Astrocyte (in vitro differentiated cells and primary cell): Measurements from ENCODE around the gene COL8A2.

Experiments used
- CTCF ChIP-seq: IDR thresholded peaks from 2 replicates; pipeline ENCODE4 v1.5.1; 2011; ENCODE audit warnings: low read depth, mild to moderate bottlenecking, inconsistent platforms, low read length, moderate library complexity; ENCODE audit not compliant: insufficient read depth
- EZH2 ChIP-seq: IDR thresholded peaks from 2 replicates; pipeline ENCODE4 v1.6.1; 2012; ENCODE audit warnings: mild to moderate bottlenecking, low read length, inconsistent platforms; ENCODE audit not compliant: insufficient read depth

- TF ChIP-seq CTCF (no peak), EZH2 (no peak)
These were observed 12.2 kb upstream of the COL8A2 start for GRCh38 chr1:36137226-36137625.
